Fibroblast of the aortic adventitia (primary cell): ENCODE measurements around the gene KIFC3. TPM values are rescaled to one million over a fixed set of nuclear protein-coding genes. Genes with fewer than 3 reads are reported as not detected.

Source experiments
- DNase-seq: peaks from one replicate; pipeline ENCODE4 v3.0.0-alpha.2; 2010; ENCODE audit warnings: low read depth
- H3K4me3 ChIP-seq: 2 replicates; pipeline ENCODE4 v1.5.1; 2011; ENCODE audit warnings: low read depth, mild to moderate bottlenecking, control low read depth, low read length, moderate library complexity
- CTCF ChIP-seq: IDR thresholded peaks from 2 replicates; pipeline ENCODE4 v1.5.1; 2011; ENCODE audit warnings: mild to moderate bottlenecking, low read length, control low read depth, inconsistent platforms; ENCODE audit not compliant: insufficient read depth
- total RNA-seq: library from RNA; depleted of rRNA; stranded (reverse); fragments of >200 nt; gene quantifications from 2 replicates; pipeline ENCODE4 v1.2.3, GENCODE V29; 2012; ENCODE audit warnings: low replicate concordance

KIFC3 gene
- total RNA-seq, 1 donor, result 32.8 TPM

- no peak for DNase-seq
- no peak for TF ChIP-seq CTCF
- no peak overlapping the region for H3K4me3 ChIP-seq
Observed at GRCh38 chr16:57771141-57771785, 31.0 kb downstream of the KIFC3 start.

- no peak for TF ChIP-seq CTCF
- no peak for DNase-seq
- no peak overlapping the region for H3K4me3 ChIP-seq
Observed at GRCh38 chr16:57770361-57770760, 31.9 kb downstream of the KIFC3 start.

GRCh38 chr16:57769541-57770145 lies 32.6 kb downstream of the KIFC3 start:
- DNase-seq, result no peak
- TF ChIP-seq CTCF, result no peak
- no peak overlapping the region for H3K4me3 ChIP-seq

GRCh38 chr16:57766714-57767348 lies 35.5 kb downstream of the KIFC3 start:
- TF ChIP-seq CTCF, result no peak
- no peak for DNase-seq
- no peak overlapping the region for H3K4me3 ChIP-seq

GRCh38 chr16:57765160-57765728 lies 37.0 kb downstream of the KIFC3 start:
- TF ChIP-seq CTCF, result no peak
- no peak for DNase-seq
- no peak overlapping the region for H3K4me3 ChIP-seq

GRCh38 chr16:57764341-57765159 lies 37.7 kb downstream of the KIFC3 start:
- H3K4me3 ChIP-seq, result no peak overlapping the region
- peak; percentile 68 for DNase-seq
- no peak for TF ChIP-seq CTCF
